GM12874 (cell line): Measurements from ENCODE around the gene FASN.

Experiments
- CTCF ChIP-seq: IDR thresholded peaks from 2 replicates; pipeline ENCODE4 v1.5.1; 2011; ENCODE audit warnings: low read depth, mild to moderate bottlenecking, control low read depth, low read length, moderate library complexity; ENCODE audit not compliant: insufficient read depth

Gene FASN

GRCh38 chr17:82097184-82097918 is 685 bp downstream of the FASN start:
- TF ChIP-seq CTCF: no peak

- no peak for TF ChIP-seq CTCF
These were observed 1.3 kb downstream of the FASN start for GRCh38 chr17:82096709-82097183.

- no peak for TF ChIP-seq CTCF
These were observed 2.0 kb downstream of the FASN start for GRCh38 chr17:82095777-82096708.

GRCh38 chr17:82094931-82095776 is 2.9 kb downstream of the FASN start:
- no peak for TF ChIP-seq CTCF

- TF ChIP-seq CTCF: no peak
These were observed 4.9 kb downstream of the FASN start for GRCh38 chr17:82092995-82093751.

- TF ChIP-seq CTCF: no peak
These were observed 5.4 kb downstream of the FASN start for GRCh38 chr17:82092628-82092994.
